ENCODE measurements around the gene ADCY3.

DNA sequence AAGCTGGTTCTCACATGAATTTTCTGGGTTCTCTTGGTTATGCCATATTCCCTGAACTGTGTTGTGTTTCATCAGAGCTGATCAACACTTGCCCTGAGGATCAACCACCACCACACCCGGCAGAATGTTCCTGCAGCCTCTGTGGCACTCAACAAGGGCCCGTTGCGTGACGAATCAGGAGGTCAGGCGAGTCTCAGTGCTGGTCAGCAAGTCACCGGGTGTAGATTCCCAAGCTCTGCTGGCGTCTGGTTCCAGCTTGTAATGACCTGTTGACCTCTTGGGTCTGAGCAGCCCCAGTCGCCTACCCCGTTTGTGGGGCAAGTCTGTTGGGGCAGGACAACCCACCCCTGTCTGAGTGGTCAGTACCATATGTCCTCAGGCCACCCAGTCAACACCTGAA, 46.0 kb downstream of the ADCY3 start:
- TF ChIP-seq, protein P1, sequence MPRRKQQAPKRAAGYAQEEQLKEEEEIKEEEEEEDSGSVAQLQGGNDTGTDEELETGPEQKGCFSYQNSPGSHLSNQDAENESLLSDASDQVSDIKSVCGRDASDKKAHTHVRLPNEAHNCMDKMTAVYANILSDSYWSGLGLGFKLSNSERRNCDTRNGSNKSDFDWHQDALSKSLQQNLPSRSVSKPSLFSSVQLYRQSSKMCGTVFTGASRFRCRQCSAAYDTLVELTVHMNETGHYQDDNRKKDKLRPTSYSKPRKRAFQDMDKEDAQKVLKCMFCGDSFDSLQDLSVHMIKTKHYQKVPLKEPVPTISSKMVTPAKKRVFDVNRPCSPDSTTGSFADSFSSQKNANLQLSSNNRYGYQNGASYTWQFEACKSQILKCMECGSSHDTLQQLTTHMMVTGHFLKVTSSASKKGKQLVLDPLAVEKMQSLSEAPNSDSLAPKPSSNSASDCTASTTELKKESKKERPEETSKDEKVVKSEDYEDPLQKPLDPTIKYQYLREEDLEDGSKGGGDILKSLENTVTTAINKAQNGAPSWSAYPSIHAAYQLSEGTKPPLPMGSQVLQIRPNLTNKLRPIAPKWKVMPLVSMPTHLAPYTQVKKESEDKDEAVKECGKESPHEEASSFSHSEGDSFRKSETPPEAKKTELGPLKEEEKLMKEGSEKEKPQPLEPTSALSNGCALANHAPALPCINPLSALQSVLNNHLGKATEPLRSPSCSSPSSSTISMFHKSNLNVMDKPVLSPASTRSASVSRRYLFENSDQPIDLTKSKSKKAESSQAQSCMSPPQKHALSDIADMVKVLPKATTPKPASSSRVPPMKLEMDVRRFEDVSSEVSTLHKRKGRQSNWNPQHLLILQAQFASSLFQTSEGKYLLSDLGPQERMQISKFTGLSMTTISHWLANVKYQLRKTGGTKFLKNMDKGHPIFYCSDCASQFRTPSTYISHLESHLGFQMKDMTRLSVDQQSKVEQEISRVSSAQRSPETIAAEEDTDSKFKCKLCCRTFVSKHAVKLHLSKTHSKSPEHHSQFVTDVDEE (CRISPR knock-in tag; IDR thresholded peaks at IDR 0.05) = no peak
- TF ChIP-seq RARB (CRISPR knock-in tag; IDR thresholded peaks at IDR 0.05) = no peak
- TF ChIP-seq PPARA (CRISPR knock-in tag; IDR thresholded peaks at IDR 0.05; ENCODE audit: borderline replicate concordance) = no peak
- TF ChIP-seq SNAI2 (CRISPR knock-in tag; IDR thresholded peaks at IDR 0.05) = no peak
- no peak for TF ChIP-seq OSR1 (CRISPR knock-in tag; IDR thresholded peaks at IDR 0.05)
- TF ChIP-seq ZFP30 (CRISPR knock-in tag; IDR thresholded peaks at IDR 0.05) = no peak
- TF ChIP-seq ZFP3 (CRISPR knock-in tag; IDR thresholded peaks at IDR 0.05) = no peak
- no peak for TF ChIP-seq ESRRG (CRISPR knock-in tag; IDR thresholded peaks at IDR 0.05)
- TF ChIP-seq CSDC2 (CRISPR knock-in tag; IDR thresholded peaks at IDR 0.05) = no peak
- TF ChIP-seq ZC3H10 (CRISPR knock-in tag; IDR thresholded peaks at IDR 0.05) = no peak

Data from SK-N-SH treated with all-trans-retinoic acid at 6 μM for 48 hours (cell line).